ENCODE measurements around the gene GHR. TPM values are rescaled to one million over a fixed set of nuclear protein-coding genes. Genes with fewer than 3 reads are reported as not detected.
A peak's percentile ranks its signal among the peaks of the same experiment; 100 is the strongest.

Gene GHR
- total and polyA plus RNA-seq, 2 donors from 2014 or later = 3.7 to 6.5 TPM

GRCh38 chr5:42514754-42515153, 91.5 kb downstream of the GHR start:
- intact Hi-C loops (cut with DNase I) = no loop called here
- no peak overlapping the region for H3K4me3 ChIP-seq (ENCODE audit: low read length in 3 of 3)
- no peaks in the 10 kb centered on the region for H3K36me3 ChIP-seq (ENCODE audit: control insufficient read depth in 2 of 3, insufficient read depth in 3 of 3, low read length in 3 of 3)
- H3K9me3 ChIP-seq (ENCODE audit: control insufficient read depth in 2 of 3, insufficient read depth in 1 of 3, low read length in 3 of 3) = no peaks in the 10 kb centered on the region
- H3K27ac ChIP-seq (ENCODE audit: low read depth in 2 of 2, low read length in 2 of 2) = no peak overlapping the region
- DNase-seq (no peak), FAIRE-seq (no peak)
- TF ChIP-seq, protein P1, sequence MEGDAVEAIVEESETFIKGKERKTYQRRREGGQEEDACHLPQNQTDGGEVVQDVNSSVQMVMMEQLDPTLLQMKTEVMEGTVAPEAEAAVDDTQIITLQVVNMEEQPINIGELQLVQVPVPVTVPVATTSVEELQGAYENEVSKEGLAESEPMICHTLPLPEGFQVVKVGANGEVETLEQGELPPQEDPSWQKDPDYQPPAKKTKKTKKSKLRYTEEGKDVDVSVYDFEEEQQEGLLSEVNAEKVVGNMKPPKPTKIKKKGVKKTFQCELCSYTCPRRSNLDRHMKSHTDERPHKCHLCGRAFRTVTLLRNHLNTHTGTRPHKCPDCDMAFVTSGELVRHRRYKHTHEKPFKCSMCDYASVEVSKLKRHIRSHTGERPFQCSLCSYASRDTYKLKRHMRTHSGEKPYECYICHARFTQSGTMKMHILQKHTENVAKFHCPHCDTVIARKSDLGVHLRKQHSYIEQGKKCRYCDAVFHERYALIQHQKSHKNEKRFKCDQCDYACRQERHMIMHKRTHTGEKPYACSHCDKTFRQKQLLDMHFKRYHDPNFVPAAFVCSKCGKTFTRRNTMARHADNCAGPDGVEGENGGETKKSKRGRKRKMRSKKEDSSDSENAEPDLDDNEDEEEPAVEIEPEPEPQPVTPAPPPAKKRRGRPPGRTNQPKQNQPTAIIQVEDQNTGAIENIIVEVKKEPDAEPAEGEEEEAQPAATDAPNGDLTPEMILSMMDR (IDR thresholded peaks at IDR 0.05; ENCODE audit: borderline replicate concordance, extremely low read depth, insufficient read depth) = no peak
- H3K9ac ChIP-seq (ENCODE audit: low read length in 3 of 3) = no peak overlapping the region
- peaks cover 0 to 28% (median 6%) of the 10 kb centered on the region in 3 donors for H3K4me1 ChIP-seq (ENCODE audit: control insufficient read depth in 2 of 3, insufficient read depth in 2 of 3, low read depth in 1 of 3, low read length in 3 of 3)
- no peaks in the 10 kb centered on the region for H3K27me3 ChIP-seq (ENCODE audit: control insufficient read depth, insufficient read depth, low read length)

DNA sequence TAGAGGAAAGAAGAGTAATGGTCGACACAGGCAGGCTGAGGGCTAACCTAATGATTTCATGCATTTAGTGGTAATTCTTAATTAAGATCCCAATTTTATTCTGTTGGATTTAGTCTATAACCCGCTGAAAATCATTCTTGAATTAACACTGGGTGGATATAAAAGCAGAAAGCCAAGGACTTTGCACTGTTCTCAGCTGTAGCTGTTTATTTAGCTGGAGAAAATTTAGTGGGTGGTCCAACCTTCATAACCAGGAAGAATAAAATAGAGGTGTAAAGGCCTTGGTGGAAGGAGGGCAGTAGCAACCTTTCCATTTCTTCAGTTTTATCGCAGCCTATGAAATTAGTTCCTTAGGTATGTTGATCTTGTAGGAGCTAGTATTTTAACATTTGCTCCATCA, 92.3 kb downstream of the GHR start:
- Histone ChIP-seq H3K36me3 (ENCODE audit: control insufficient read depth in 2 of 3, insufficient read depth in 3 of 3, low read length in 3 of 3) (no peaks in the 10 kb centered on the region), H3K4me1 (ENCODE audit: control insufficient read depth in 2 of 3, insufficient read depth in 2 of 3, low read depth in 1 of 3, low read length in 3 of 3) (peaks cover 0 to 28% (median 6%) of the 10 kb centered on the region in 3 donors), H3K9me3 (ENCODE audit: control insufficient read depth in 2 of 3, insufficient read depth in 1 of 3, low read length in 3 of 3) (no peaks in the 10 kb centered on the region), H3K4me3 (ENCODE audit: low read length in 3 of 3) (no peak overlapping the region), H3K9ac (ENCODE audit: low read length in 3 of 3) (no peak overlapping the region), H3K27ac (ENCODE audit: low read depth in 2 of 2, low read length in 2 of 2) (no peak overlapping the region), H3K27me3 (ENCODE audit: control insufficient read depth, insufficient read depth, low read length) (no peaks in the 10 kb centered on the region)
- intact Hi-C loops (cut with DNase I) = no loop called here
- TF ChIP-seq, protein P1 (IDR thresholded peaks at IDR 0.05; ENCODE audit: borderline replicate concordance, extremely low read depth, insufficient read depth) = no peak
- DNase-seq (no peak), FAIRE-seq (no peak)

- Histone ChIP-seq H3K9me3 (ENCODE audit: control insufficient read depth in 2 of 3, insufficient read depth in 1 of 3, low read length in 3 of 3) (no peaks in the 10 kb centered on the region), H3K36me3 (ENCODE audit: control insufficient read depth in 2 of 3, insufficient read depth in 3 of 3, low read length in 3 of 3) (no peaks in the 10 kb centered on the region), H3K4me3 (ENCODE audit: low read length in 3 of 3) (peak overlapping the region in 1 of 3 donors; percentile 24), H3K4me1 (ENCODE audit: control insufficient read depth in 2 of 3, insufficient read depth in 2 of 3, low read depth in 1 of 3, low read length in 3 of 3) (peaks cover 0 to 28% (median 6%) of the 10 kb centered on the region in 3 donors), H3K27ac (ENCODE audit: low read depth in 2 of 2, low read length in 2 of 2) (peak overlapping the region in 1 of 2 donors; percentile 39), H3K9ac (ENCODE audit: low read length in 3 of 3) (no peak overlapping the region), H3K27me3 (ENCODE audit: control insufficient read depth, insufficient read depth, low read length) (no peaks in the 10 kb centered on the region)
- intact Hi-C loops (cut with DNase I) = no loop called here
- FAIRE-seq (no peak), DNase-seq (no peak)
- TF ChIP-seq, protein P1 (IDR thresholded peaks at IDR 0.05; ENCODE audit: borderline replicate concordance, extremely low read depth, insufficient read depth) = no peak
Observed at GRCh38 chr5:42516282-42517042, 93.2 kb downstream of the GHR start.
